CD4-positive, alpha-beta T cell treated with Interferon gamma for 1 hour (primary cell): ENCODE measurements around the gene NBEAL2.

Experiments
- DNase-seq: peaks from one replicate; pipeline ENCODE4 v3.0.0-alpha.2; 2020

Gene NBEAL2

DNA sequence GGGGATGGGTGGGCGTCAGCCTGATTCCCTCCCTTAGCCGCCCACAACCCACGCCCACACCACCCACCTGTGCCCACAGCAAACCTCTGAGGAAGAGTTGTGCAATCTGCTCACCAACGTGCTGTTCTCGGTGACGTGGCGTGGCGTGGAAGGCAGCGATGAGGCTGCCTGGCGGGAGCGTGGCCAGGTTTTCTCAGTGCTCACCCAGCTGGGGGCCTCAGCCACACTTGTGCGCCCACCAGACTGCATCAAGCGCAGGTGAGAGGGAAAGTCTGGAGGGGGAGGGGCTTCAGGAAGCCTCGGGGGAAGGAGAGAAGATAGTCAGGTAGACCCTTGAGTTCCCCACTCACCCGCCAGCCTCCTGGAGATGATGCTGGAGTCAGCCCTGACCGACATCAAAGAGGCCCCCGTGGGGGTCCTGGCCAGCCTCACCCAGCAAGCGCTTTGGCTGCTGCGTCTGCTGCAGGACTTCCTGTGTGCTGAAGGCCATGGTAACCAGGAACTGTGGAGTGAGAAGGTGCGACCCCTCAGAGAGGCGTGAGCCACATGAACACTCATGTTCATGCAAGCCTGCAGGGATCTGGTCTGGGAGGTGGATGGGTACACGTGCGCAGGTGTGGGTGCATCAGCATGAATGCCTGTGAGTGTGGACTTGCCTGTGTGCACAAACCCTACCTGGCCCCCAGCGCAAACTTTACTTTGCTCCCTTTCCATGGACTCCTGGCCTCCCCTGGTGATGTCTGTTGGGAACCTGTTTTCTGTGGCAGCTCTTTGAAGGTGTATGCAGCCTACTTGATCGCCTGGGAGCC is 21.7 kb downstream of the NBEAL2 start:
- no peak for DNase-seq

GRCh38 chr3:47001731-47002170 is 22.3 kb downstream of the NBEAL2 start:
- DNase-seq = no peak

DNA sequence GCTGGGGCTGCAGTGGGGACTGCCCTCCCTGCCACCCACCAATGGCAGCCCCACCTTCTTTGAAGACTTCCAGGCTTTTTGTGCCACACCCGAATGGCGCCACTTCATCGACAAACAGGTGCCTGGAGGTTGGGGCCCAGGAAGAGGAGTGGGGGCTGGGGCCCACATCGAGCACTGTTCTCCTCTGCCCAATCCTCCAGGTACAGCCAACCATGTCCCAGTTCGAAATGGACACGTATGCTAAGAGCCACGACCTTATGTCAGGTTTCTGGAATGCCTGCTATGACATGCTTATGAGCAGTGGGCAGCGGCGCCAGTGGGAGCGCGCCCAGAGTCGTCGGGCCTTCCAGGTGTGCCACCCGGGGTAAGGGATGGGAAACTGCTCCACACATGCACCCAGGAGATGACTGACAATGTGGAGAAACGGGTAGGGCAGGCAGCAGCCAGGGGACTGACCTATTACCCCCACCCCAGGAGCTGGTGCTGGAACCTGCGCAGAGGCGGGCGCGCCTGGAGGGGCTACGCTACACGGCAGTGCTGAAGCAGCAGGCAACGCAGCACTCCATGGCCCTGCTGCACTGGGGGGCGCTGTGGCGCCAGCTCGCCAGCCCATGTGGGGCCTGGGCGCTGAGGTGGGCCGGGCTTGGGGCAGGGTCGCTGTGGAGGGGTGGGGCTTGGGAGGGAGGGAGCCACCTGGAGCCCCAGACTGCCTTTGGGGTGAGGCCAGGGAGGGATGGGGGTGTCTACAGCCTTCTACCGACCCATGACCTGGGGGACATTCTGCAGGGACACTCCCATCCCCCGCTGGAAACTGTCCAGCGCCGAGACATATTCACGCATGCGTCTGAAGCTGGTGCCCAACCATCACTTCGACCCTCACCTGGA is 22.9 kb downstream of the NBEAL2 start:
- no peak for DNase-seq

- DNase-seq = no peak
These were observed 23.6 kb downstream of the NBEAL2 start for GRCh38 chr3:47003056-47003410.

DNA sequence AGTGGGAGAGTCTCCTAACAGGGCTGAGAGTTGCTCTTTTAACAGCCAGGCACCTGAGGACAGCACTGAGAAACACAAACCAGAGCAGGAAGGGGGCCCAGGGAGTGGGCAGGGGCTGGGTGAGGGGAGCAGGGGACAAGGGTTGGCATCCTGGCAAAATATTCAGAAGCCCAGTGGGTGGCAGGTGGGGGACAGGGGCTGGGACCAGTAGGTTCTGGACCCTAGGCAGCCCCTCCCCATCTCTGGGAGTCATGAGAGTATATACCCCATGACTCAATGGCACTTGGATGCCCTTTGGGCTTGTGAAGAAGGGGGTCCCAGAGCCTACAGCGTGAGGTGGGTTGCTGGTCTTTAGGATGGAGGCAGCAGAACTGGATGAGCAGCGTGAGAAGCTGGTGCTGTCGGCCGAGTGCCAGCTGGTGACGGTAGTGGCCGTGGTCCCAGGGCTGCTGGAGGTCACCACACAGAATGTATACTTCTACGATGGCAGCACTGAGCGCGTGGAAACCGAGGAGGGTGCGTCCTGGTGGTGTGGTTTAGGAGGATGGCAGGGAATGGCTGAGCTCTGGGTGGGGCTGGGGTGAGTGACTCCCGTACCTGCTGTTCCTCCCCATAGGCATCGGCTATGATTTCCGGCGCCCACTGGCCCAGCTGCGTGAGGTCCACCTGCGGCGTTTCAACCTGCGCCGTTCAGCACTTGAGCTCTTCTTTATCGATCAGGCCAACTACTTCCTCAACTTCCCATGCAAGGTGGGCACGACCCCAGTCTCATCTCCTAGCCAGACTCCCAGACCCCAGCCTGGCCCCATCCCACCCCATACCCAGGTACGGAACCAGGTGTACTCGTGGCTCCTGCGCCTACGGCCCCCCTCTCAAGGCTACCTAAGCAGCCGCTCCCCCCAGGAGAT is 24.2 kb downstream of the NBEAL2 start:
- no peak for DNase-seq

GRCh38 chr3:47004369-47005211 is 25.1 kb downstream of the NBEAL2 start:
- no peak for DNase-seq

DNA sequence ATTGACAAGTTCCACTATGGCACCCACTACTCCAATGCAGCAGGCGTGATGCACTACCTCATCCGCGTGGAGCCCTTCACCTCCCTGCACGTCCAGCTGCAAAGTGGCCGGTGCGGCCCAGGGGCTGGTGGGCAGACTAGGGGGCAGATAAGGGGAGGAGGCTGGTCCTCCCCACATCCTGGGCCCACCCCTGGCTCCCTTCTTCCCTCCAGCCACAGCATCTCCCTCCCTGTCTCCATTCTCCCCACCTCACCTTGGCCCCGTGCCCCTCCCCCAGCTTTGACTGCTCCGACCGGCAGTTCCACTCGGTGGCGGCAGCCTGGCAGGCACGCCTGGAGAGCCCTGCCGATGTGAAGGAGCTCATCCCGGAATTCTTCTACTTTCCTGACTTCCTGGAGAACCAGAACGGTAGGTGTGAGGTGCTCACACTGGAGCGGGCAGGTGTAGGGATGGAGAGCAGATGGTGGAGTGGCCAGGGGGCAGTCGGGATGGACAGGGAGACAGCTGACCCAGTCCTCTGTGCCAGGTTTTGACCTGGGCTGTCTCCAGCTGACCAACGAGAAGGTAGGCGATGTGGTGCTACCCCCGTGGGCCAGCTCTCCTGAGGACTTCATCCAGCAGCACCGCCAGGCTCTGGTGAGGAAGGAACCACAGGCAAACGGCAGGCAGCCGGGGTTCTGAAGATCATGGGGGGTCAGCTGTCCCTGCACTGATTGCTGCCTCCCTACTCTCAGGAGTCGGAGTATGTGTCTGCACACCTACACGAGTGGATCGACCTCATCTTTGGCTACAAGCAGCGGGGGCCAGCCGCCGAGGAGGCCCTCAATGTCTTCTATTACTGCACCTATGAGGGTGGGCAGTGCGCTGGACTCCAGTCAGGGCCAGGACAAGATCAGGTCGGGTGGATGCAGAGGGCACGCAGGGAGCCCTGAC is 26.0 kb downstream of the NBEAL2 start:
- DNase-seq = no peak

GRCh38 chr3:47006145-47006651 is 26.7 kb downstream of the NBEAL2 start:
- no peak for DNase-seq

DNA sequence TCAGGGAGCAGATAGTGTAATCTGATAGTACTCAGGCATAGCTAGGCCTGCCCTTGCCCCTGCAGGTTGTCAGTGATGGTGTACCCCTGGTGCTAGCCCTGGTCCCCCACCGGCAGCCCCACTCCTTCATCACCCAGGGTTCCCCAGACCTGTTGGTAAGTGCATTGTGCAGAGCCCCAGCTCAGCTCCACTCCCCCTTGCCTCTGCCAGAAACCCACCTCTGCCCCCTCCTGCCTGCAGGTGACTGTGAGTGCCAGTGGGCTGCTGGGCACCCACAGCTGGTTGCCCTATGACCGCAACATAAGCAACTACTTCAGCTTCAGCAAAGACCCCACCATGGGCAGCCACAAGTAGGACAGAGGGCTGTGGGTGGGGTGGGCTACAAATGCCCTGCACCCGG is 27.5 kb downstream of the NBEAL2 start:
- DNase-seq = no peak

GRCh38 chr3:47007482-47008233 is 28.2 kb downstream of the NBEAL2 start:
- no peak for DNase-seq

GRCh38 chr3:47008234-47008796 is 28.8 kb downstream of the NBEAL2 start:
- no peak for DNase-seq

GRCh38 chr3:47008851-47009224 is 29.4 kb downstream of the NBEAL2 start:
- DNase-seq = no peak

DNA sequence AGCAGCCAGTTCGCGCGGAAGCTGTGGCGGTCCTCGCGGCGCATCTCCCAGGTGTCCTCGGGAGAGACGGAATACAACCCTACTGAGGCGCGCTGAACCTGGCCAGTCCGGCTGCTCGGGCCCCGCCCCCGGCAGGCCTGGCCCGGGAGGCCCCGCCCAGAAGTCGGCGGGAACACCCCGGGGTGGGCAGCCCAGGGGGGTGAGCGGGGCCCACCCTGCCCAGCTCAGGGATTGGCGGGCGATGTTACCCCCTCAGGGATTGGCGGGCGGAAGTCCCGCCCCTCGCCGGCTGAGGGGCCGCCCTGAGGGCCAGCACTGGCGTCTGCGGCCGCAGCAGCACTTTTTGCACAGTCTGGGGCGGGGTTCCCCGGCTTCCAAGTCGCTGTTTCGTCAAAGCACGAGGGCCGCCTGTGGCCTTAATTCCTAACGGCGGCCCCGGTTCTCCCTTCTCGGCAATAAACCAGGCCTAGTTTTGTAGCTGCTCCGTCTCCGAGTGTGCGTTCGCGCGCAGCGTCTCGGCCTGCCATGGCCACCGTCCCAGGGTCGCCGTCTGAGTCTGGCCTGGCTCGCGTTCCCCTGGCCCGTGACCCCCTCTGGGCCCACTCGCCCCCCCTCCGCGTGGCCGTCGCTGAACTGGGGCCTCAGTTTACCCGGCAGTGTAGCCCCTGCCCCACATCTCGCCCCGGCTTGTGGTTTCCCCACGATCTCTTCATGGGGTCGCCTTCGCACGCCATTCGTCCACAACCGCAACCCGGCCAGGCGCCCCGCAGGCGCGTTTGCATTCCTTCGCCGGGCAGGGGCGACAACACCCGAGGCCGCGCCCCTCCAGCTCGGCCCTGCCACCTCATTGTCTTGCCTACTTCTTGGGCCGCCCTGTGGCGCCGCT is 30.0 kb downstream of the NBEAL2 start:
- peak; percentile 90 for DNase-seq

DNA sequence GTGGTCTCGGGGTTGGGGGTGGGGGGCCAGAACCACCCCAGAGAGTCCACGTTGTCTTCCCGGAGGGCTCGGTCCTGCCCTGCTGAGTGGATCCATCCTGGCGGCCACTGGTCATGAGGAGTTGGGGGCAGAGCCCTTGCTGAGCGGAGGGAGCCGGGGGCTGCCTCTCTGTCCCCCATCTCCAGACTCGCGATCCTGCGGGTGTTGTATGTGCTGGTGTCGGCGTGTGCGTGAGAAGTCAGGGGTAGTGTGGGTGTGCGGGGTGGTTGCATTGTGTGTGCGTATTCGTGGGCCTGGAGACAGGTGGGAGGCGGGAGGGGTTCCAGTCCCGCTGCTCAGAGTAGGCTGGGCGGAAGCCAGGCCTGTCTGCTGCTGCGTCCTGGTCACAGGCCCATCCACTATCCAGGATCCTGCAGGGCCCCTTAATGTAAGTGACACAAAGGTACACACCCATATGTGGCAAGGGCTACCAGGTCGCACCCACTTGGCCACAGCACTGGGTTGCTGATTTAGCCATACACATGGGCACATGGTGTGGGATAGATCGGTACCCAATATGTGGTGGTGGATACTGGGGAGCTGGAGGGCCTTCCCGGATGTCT is 30.7 kb downstream of the NBEAL2 start:
- no peak for DNase-seq

GRCh38 chr3:47010910-47011309 is 31.4 kb downstream of the NBEAL2 start:
- DNase-seq = no peak

DNA sequence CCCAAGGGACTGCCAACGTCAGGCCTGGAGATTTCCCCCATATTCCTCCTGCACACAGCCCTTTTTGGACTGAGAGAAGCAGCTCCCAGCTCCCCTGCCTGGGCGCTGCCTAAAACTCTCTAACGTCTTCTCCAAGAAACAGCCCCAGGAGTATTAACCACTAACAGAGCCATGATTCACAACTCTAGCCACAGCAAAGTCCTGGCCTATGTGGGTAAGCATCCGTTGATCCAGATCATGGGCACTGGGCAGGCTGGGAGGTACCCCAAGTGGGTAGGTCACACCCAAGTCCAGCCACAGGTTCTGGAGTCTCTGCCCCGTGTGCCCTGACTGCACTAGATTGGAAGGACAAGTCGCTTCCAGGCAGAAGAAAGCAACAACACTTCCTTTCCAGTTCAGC is 31.9 kb downstream of the NBEAL2 start:
- DNase-seq = no peak

GRCh38 chr3:47012342-47013230 is 33.1 kb downstream of the NBEAL2 start:
- no peak for DNase-seq
